GM23338 (cell line): Measurements from ENCODE around the gene UMODL1. TPM values are rescaled to one million over a fixed set of nuclear protein-coding genes. Genes with fewer than 3 reads are reported as not detected.
A peak's percentile ranks its signal among the peaks of the same experiment; 100 is the strongest.

Source experiments
- ATAC-seq: fragments of 200-7000 bp; cut with Tn5 transposase; 3 replicates; pipeline ENCODE4 v1.9.1; 2020
- DNase-seq: peaks from one replicate; pipeline ENCODE4 v3.0.0-alpha.2; 2015; ENCODE audit warnings: low spot score
- H2AFZ ChIP-seq: fragments of 200-600 bp; sonication (generic); 2 replicates; pipeline ENCODE4 v1.8.0; 2016; ENCODE audit warnings: antibody characterized with exemption, mild to moderate bottlenecking, moderate library complexity
- H3F3A ChIP-seq: fragments of 200-600 bp; sonication (generic); replicated peaks from 2 replicates; pipeline ENCODE4 v1.8.0; 2017; ENCODE audit warnings: antibody characterized with exemption, mixed run types, low read depth
- H3K27ac ChIP-seq: fragments of 200-600 bp; sonication (generic); 2 replicates; pipeline ENCODE4 v1.6.1; 2016; ENCODE audit warnings: low read depth
- H3K27me3 ChIP-seq: fragments of 200-600 bp; sonication (generic); 2 replicates; pipeline ENCODE4 v1.8.0; 2016; ENCODE audit warnings: mild to moderate bottlenecking, mixed run types, moderate library complexity; ENCODE audit not compliant: insufficient read depth
- H3K36me3 ChIP-seq: fragments of 200-600 bp; sonication (generic); 2 replicates; pipeline ENCODE4 v1.8.0; 2016; ENCODE audit warnings: mild to moderate bottlenecking; ENCODE audit not compliant: insufficient read depth
- H3K4me1 ChIP-seq: fragments of 200-600 bp; sonication (generic); 2 replicates; pipeline ENCODE4 v1.8.0; 2016; ENCODE audit warnings: mild to moderate bottlenecking, moderate library complexity; ENCODE audit not compliant: insufficient read depth
- H3K4me2 ChIP-seq: fragments of 200-600 bp; sonication (generic); 2 replicates; pipeline ENCODE4 v1.7.1; 2017; ENCODE audit warnings: mixed run types
- H3K4me3 ChIP-seq: fragments of 200-600 bp; sonication (generic); 2 replicates; pipeline ENCODE4 v1.6.1; 2016; ENCODE audit warnings: mixed run types
- H3K79me2 ChIP-seq: fragments of 200-600 bp; sonication (generic); replicated peaks from 2 replicates; pipeline ENCODE4 v1.8.0; 2017; ENCODE audit warnings: mild to moderate bottlenecking; ENCODE audit not compliant: insufficient read depth
- H3K9me2 ChIP-seq: fragments of 200-600 bp; sonication (generic); 2 replicates; pipeline ENCODE4 v1.8.0; 2017; ENCODE audit not compliant: insufficient read depth
- H4K20me1 ChIP-seq: fragments of 200-600 bp; sonication (generic); replicated peaks from 2 replicates; pipeline ENCODE4 v1.8.0; 2017; ENCODE audit warnings: mild to moderate bottlenecking; ENCODE audit not compliant: insufficient read depth
- H3K27ac Mint-ChIP-seq: 2 replicates; pipeline ENCODE4 v1.8.0; 2020; ENCODE audit warnings: inconsistent platforms, mild to moderate bottlenecking, moderate library complexity, mixed read lengths
- H3K27me3 Mint-ChIP-seq: 3 replicates; pipeline ENCODE4 v1.8.0; 2022; ENCODE audit warnings: low read depth, mild to moderate bottlenecking, moderate library complexity, mixed read lengths, inconsistent platforms; ENCODE audit not compliant: insufficient read depth, poor library complexity
- H3K36me3 Mint-ChIP-seq: 3 replicates; pipeline ENCODE4 v1.8.0; 2021; ENCODE audit warnings: low read depth, mild to moderate bottlenecking, inconsistent platforms, moderate library complexity, mixed read lengths
- H3K4me1 Mint-ChIP-seq: 3 replicates; pipeline ENCODE4 v1.8.0; 2020; ENCODE audit warnings: mild to moderate bottlenecking, inconsistent platforms, mixed read lengths
- H3K4me3 Mint-ChIP-seq: 3 replicates; pipeline ENCODE4 v1.8.0; 2021; ENCODE audit warnings: moderate library complexity, mild to moderate bottlenecking, inconsistent platforms, mixed read lengths
- H3K9me3 Mint-ChIP-seq: 3 replicates; pipeline ENCODE4 v1.8.0; 2020; ENCODE audit warnings: moderate library complexity, mild to moderate bottlenecking, inconsistent platforms, mixed read lengths
- CTCF ChIP-seq, 2 experiments: fragments of 200-600 bp in 1 of 2; sonication (generic) in 1 of 2; conservative IDR thresholded peaks; 2 replicates each; pipeline versions ENCODE4 v1.5.1 to v1.6.1; 2016 to 2017; ENCODE audit warnings: antibody characterized with exemption in 2 of 2, low read depth in 2 of 2, mild to moderate bottlenecking in 2 of 2, moderate library complexity in 1 of 2
- REST ChIP-seq: IDR thresholded peaks from one replicate; pipeline ENCODE4 v1.6.1; 2018; ENCODE audit warnings: antibody characterized with exemption; ENCODE audit not compliant: unreplicated experiment
- STAT1 ChIP-seq: IDR thresholded peaks from one replicate; pipeline ENCODE4 v1.6.1; 2016; ENCODE audit warnings: antibody characterized with exemption; ENCODE audit not compliant: unreplicated experiment
- ZNF114 ChIP-seq: fragments of 250-450 bp; sonication (Bioruptor Pico); IDR thresholded peaks from 2 replicates; pipeline ENCODE4 v1.5.0; 2020; ENCODE audit warnings: mild to moderate bottlenecking, moderate library complexity
- ZNF331 ChIP-seq: fragments of 250-450 bp; sonication (Bioruptor Pico); IDR thresholded peaks from 2 replicates; pipeline ENCODE4 v1.5.0; 2020; ENCODE audit warnings: low read depth, mild to moderate bottlenecking, moderate library complexity
- ZNF462 ChIP-seq: fragments of 250-450 bp; sonication (Bioruptor Pico); IDR thresholded peaks from 2 replicates; pipeline ENCODE4 v1.5.0; 2020; ENCODE audit warnings: mild to moderate bottlenecking, moderate library complexity
- polyA plus RNA-seq: library from polyadenylated mRNA; unstranded; fragments of >200 nt; fragmentation: Nextera tagmentation; extraction: Ambion mirVana; gene quantifications from 2 replicates; pipeline ENCODE4 v1.2.1, GENCODE V29; 2016
- total RNA-seq: library from RNA; depleted of rRNA; stranded (reverse); fragments of >200 nt; shearing (Covaris generic); gene quantifications from 2 replicates; pipeline ENCODE4 v1.2.3, GENCODE V29; 2014

Gene UMODL1
- total and polyA plus RNA-seq, 2 experiments from 2014 or later, result not detected

- Mint-ChIP-seq H3K4me1 (no peaks in the 10 kb centered on the region; the same call in 2 of the 3 replicates), H3K9me3 (no peaks in the 10 kb centered on the region; the same call in 2 of the 3 replicates), H3K27ac (no peak overlapping the region), H3K27me3 (peaks cover 11% of the 10 kb centered on the region), H3K4me3 (no peak overlapping the region), H3K36me3 (no peaks in the 10 kb centered on the region)
- H3K27me3 ChIP-seq, result no peaks in the 10 kb centered on the region
- no peaks in the 10 kb centered on the region for H3K79me2 ChIP-seq
- H3K36me3 ChIP-seq, result no peaks in the 10 kb centered on the region
- H3F3A ChIP-seq, result no peaks in the 10 kb centered on the region
- H3K4me2 ChIP-seq, result no peak overlapping the region
- no peak for DNase-seq
- no peaks in the 10 kb centered on the region for H3K9me2 ChIP-seq
- no peaks in the 10 kb centered on the region for H4K20me1 ChIP-seq
- H3K27ac ChIP-seq, result no peak overlapping the region
- peak overlapping the region; percentile 63; the same call in 1 of the 2 replicates for H2AFZ ChIP-seq
- no peaks in the 10 kb centered on the region for H3K4me1 ChIP-seq
- H3K4me3 ChIP-seq, result no peak overlapping the region
- no peak for ATAC-seq
- TF ChIP-seq CTCF (conservative IDR thresholded peaks at IDR 0.05; ENCODE audit: low read depth in 2 of 2) (no peak), ZNF331 (no peak), ZNF462 (CRISPR knock-in tag) (no peak), REST (no peak), ZNF114 (CRISPR knock-in tag) (no peak), STAT1 (no peak)
Observed at GRCh38 chr21:42031816-42032215, 39.3 kb upstream of the UMODL1 start.
